NB4 (cell line): Measurements from ENCODE around the gene GRP.

ENCODE experiments used
- CTCF ChIP-seq: IDR thresholded peaks from one replicate; pipeline ENCODE4 v1.5.1; 2012; ENCODE audit warnings: low read depth, low read length
- MAX ChIP-seq: IDR thresholded peaks from 2 replicates; pipeline ENCODE4 v1.6.1; 2011; ENCODE audit warnings: low read depth, low read length

- TF ChIP-seq CTCF, result no peak
- TF ChIP-seq MAX, result no peak
Measured at GRCh38 chr18:59266886-59267502, 47.0 kb downstream of the GRP start.
